RCC 7860 (cell line): Measurements from ENCODE around the gene CLPTM1.
"Not testable (repeated sequence)": the region's sequence is repeated elsewhere in the genome, so short reads cannot be mapped to it uniquely, and the experiment has no call there.

Source experiments
- DNase-seq: peaks from one replicate; pipeline ENCODE4 v3.0.0-alpha.2; 2015; ENCODE audit warnings: low spot score
- FAIRE-seq: peaks from 2 replicates; lab custom pipeline; 2012; peaks lifted over from hg19 to GRCh38; lab: Jason Lieb, UNC

The CLPTM1 gene

GRCh38 chr19:44954649-44955504 lies at the start of gene CLPTM1:
Gene CLPTM1 (plus strand): TSS chr19:44955380. CDS start chr19:44955396, 16 bp downstream.
- FAIRE-seq (no peak), DNase-seq (peak; percentile 86)

GRCh38 chr19:44905437-44906160 lies 49.6 kb upstream of the CLPTM1 start, which contains the start of gene APOE:
Gene APOE (plus strand): TSS chr19:44905796. CDS start chr19:44906625, 829 bp downstream.
- no peak for DNase-seq
- FAIRE-seq = no peak

GRCh38 chr19:44907613-44908012 lies 47.6 kb upstream of the CLPTM1 start:
- DNase-seq (no peak), FAIRE-seq (no peak)

GRCh38 chr19:44908074-44908835 lies 46.9 kb upstream of the CLPTM1 start:
- DNase-seq = no peak
- no peak for FAIRE-seq

GRCh38 chr19:44908836-44909261 lies 46.3 kb upstream of the CLPTM1 start:
- DNase-seq (no peak), FAIRE-seq (no peak)

- FAIRE-seq (no peak), DNase-seq (no peak)
Measured at GRCh38 chr19:44909775-44910174, 45.4 kb upstream of the CLPTM1 start.

GRCh38 chr19:44911896-44912295 lies 43.3 kb upstream of the CLPTM1 start:
- not testable (repeated sequence) for DNase-seq, FAIRE-seq

- FAIRE-seq = no peak
Measured at GRCh38 chr19:44912854-44913253, 42.3 kb upstream of the CLPTM1 start.

GRCh38 chr19:44913512-44914432 lies 41.4 kb upstream of the CLPTM1 start:
- DNase-seq, FAIRE-seq: not testable (repeated sequence)

More at GRCh38 chr19:44912854-44913253, 42.3 kb upstream of the CLPTM1 start:
- DNase-seq = no peak

GRCh38 chr19:44914433-44915206 lies 40.6 kb upstream of the CLPTM1 start, which contains the start of gene APOC1:
Gene APOC1 (plus strand): TSS chr19:44914608. CDS start chr19:44914892, 284 bp downstream.
- FAIRE-seq = not testable (repeated sequence)
- peak; percentile 43 for DNase-seq

GRCh38 chr19:44924243-44924725 lies 30.9 kb upstream of the CLPTM1 start:
- no peak for DNase-seq
- FAIRE-seq = no peak

- no peak for DNase-seq
- no peak for FAIRE-seq
Measured at GRCh38 chr19:44925114-44925891, 29.9 kb upstream of the CLPTM1 start.

GRCh38 chr19:44926245-44927077 lies 28.7 kb upstream of the CLPTM1 start:
- not testable (repeated sequence) for FAIRE-seq, DNase-seq

GRCh38 chr19:44927746-44928145 lies 27.4 kb upstream of the CLPTM1 start:
- DNase-seq = no peak
- FAIRE-seq = no peak

GRCh38 chr19:44930088-44930487 lies 25.1 kb upstream of the CLPTM1 start:
- FAIRE-seq (no peak), DNase-seq (no peak)

GRCh38 chr19:44931541-44931940 lies 23.6 kb upstream of the CLPTM1 start:
- no peak for FAIRE-seq
- no peak for DNase-seq

- no peak for FAIRE-seq
Measured at GRCh38 chr19:44939668-44940067, 15.5 kb upstream of the CLPTM1 start.

More at GRCh38 chr19:44939668-44940067, 15.5 kb upstream of the CLPTM1 start:
- no peak for DNase-seq
